ENCODE measurements around the gene MUC12. TPM values are rescaled to one million over a fixed set of nuclear protein-coding genes. Genes with fewer than 3 reads are reported as not detected.
"Not testable (repeated sequence)": the region's sequence is repeated elsewhere in the genome, so short reads cannot be mapped to it uniquely, and the experiment has no call there.

Gene MUC12
- total RNA-seq, 1 donor from 2014 or later, result not detected

DNA sequence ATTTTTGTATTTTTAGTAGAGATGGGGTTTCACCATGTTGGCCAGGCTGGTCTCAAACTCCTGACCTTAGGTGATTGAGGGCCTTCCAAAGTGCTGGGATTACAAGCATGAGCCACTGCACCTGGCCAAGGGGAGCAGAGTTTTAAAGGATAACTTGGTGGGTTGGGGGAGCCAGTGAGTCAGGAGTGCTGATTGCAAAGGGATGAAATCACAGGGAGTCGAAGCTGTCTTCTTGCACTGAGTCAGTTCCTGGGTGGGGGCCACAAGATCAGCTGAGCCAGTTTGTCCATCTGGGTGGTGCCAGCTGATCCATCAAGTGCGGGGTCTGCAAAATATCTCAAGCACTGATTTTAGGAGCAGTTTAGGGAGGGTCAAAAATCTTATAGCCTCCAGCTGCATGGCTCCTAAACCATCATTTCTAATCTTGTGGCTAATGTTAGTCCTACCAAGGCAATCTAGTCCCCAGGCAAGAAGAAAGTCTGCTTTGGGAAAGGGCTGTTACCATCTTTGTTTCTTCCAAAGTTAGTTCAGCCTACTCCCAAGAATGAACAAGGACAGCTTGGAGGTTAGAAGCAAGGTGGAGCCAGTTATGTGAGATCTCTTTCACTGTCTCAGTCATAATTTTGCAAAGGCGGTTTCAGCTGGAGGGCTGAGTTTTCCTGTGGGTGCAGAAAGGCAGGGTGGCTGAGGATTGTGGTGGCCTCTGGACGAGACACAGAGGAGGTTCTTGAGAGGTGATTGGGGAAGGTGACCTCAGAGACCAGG lies 15.8 kb downstream of the MUC12 start:
- not testable (repeated sequence) for DNase-seq

DNA sequence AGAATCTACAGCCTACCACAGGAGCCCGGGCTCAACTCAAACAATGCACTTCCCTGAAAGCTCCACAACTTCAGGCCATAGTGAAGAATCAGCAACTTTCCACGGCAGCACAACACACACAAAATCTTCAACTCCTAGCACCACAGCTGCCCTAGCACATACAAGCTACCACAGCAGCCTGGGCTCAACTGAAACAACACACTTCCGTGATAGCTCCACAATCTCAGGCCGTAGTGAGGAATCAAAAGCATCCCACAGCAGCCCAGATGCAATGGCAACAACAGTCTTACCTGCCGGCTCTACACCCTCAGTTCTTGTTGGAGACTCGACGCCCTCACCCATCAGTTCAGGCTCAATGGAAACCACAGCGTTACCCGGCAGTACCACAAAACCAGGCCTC lies 22.3 kb downstream of the MUC12 start:
- DNase-seq, result no peak

DNA sequence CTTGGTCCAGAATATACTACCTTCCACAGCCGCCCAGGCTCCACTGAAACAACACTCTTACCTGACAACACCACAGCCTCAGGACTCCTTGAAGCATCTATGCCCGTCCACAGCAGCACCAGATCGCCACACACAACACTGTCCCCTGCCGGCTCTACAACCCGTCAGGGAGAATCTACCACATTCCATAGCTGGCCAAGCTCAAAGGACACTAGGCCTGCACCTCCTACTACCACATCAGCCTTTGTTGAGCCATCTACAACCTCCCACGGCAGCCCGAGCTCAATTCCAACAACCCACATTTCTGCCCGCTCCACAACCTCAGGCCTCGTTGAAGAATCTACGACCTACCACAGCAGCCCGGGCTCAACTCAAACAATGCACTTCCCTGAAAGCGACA lies 22.9 kb downstream of the MUC12 start:
- DNase-seq, result not testable (repeated sequence)

DNA sequence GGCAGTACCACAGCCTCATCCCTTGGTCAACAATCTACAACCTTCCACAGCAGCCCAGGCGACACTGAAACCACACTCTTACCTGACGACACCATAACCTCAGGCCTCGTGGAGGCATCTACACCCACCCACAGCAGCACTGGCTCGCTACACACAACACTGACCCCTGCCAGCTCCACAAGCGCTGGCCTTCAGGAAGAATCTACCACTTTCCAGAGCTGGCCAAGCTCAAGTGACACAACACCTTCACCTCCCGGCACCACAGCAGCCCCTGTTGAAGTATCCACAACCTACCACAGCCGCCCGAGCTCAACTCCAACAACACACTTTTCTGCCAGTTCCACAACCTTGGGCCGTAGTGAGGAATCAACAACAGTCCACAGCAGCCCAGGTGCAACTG lies 25.3 kb downstream of the MUC12 start:
- not testable (repeated sequence) for DNase-seq

DNA sequence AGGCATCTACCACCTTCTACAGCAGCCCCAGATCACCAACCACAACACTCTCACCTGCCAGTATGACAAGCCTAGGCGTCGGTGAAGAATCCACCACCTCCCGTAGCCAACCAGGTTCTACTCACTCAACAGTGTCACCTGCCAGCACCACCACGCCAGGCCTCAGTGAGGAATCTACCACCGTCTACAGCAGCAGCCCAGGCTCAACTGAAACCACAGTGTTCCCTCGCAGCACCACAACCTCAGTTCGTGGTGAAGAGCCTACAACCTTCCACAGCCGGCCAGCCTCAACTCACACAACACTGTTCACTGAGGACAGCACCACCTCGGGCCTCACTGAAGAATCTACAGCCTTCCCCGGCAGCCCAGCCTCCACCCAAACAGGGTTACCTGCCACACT lies 29.2 kb downstream of the MUC12 start:
- not testable (repeated sequence) for DNase-seq

DNA sequence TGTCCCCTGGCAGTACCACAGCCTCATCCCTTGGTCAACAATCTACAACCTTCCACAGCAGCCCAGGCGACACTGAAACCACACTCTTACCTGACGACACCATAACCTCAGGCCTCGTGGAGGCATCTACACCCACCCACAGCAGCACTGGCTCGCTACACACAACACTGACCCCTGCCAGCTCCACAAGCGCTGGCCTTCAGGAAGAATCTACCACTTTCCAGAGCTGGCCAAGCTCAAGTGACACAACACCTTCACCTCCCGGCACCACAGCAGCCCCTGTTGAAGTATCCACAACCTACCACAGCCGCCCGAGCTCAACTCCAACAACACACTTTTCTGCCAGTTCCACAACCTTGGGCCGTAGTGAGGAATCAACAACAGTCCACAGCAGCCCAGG lies 30.0 kb downstream of the MUC12 start:
- DNase-seq, result not testable (repeated sequence)

DNA sequence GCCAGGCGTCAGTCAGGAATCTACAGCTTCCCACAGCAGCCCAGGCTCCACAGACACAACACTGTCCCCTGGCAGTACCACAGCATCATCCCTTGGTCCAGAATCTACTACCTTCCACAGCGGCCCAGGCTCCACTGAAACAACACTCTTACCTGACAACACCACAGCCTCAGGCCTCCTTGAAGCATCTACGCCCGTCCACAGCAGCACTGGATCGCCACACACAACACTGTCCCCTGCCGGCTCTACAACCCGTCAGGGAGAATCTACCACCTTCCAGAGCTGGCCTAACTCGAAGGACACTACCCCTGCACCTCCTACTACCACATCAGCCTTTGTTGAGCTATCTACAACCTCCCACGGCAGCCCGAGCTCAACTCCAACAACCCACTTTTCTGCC lies 30.7 kb downstream of the MUC12 start:
- not testable (repeated sequence) for DNase-seq

DNA sequence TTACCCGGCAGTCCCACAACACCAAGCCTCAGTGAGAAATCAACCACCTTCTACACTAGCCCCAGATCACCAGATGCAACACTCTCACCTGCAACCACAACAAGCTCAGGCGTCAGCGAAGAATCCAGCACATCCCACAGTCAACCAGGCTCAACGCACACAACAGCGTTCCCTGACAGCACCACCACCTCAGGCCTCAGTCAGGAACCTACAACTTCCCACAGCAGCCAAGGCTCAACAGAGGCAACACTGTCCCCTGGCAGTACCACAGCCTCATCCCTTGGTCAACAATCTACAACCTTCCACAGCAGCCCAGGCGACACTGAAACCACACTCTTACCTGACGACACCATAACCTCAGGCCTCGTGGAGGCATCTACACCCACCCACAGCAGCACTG lies 33.0 kb downstream of the MUC12 start:
- DNase-seq, result not testable (repeated sequence)

DNA sequence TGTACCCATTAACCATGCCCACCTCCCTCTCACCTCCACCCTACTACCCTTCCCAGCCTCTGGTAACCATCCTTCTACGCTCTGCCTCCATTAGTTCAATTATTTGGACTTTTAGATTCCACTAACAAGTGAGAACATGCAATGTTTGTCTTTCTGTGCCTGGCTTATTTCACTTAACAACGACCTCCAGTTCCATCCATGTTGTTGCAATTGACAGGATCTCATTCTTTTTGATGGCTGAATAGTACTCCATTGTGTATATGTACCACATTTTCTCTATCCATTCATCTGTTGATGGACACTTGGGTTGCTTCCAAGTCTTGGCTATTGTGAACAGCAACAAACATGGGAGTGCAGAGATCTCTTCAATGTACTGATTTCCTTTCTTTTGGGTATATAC lies 38.0 kb downstream of the MUC12 start:
- not testable (repeated sequence) for DNase-seq

DNA sequence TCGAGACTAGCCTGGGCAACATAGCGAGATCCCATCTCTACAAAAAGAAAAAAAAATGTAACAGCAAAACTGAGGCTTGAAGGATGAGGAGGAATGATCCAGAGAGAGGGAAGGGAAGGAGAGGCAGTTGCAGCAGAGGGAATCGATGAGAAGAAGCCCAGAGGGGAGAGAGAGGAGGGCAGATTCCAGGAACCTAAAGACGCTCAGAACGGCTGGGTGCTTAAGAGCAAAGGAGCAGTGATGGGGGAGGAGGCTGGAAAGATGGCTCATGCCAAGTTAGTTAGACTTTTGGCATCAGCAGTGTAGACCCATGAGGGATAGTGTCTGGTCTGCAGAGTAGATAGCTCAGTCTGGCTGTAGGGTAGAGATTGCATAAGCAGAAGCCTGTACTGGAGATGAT lies 40.3 kb downstream of the MUC12 start:
- no peak for DNase-seq

DNA sequence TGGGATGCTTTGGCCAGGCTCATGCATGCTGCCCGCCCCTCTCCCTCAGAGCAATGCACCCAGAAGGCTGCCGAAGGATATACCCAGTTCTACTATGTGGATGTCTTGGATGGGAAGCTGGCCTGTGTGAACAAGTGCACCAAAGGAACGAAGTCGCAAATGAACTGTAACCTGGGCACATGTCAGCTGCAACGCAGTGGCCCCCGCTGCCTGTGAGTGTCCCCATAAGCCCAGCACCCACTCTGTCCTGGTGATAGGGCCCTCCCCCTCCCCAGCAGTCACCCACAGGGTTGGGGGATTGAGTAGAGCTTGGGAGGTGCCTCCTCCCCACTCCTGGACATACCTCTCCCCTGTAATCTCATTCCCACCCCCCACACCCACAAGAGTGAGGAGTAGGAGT lies 43.6 kb downstream of the MUC12 start:
- no peak for DNase-seq

DNA sequence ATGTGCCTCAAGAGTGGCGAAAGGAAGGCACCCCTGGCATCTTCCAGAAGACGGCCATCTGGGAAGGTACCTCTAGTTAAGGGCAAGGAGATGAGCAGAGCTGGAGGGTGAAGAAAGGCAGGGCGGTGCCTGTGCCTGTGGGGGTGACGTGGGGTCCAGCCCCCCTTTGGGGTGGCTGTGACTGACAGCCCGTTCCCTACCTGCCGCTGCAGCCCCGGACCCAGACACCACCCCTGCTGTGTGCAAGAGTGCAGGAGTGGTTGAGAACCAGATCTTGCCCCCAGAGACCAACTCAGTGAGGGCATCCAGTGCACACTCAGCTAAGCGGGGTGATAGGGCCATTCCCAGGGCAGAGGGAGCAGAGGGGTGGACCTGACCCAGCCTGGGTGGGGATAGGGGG lies 46.3 kb downstream of the MUC12 start:
- no peak for DNase-seq

DNA sequence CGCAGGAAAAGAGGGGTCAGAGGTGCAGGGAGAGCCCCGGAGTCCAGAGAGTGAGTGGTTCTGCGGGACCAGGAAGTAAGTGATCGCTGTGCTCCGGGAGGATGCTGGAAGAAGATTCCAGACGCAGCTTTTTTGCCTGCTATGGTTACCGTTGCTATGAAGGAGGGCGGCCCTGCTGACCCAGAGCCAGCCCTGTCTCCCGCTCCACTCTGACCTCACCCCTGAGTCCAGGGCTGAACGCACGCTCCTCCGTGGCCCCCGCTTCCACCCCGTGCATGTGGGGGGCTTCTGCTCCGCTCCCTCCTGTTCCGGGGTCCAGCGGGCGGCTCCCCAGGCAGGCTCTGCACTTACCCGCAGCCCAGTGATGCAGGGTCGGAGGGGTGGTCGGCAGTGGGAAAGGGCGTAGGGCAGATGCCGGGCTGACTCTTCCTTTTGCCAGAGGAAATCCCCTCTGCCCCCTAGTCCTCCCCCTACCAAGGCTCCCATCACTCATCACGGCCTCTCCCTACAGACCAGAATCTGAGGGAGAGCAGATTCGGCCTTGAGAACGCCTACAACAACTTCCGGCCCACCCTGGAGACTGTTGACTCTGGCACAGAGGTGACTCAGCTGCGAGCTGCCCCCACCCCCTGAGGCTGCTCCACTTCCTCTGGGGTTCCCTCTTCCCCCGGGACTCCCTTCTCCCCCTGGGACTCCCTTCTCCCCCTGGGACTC lies 47.9 kb downstream of the MUC12 start:
- DNase-seq, result peak; percentile 11

DNA sequence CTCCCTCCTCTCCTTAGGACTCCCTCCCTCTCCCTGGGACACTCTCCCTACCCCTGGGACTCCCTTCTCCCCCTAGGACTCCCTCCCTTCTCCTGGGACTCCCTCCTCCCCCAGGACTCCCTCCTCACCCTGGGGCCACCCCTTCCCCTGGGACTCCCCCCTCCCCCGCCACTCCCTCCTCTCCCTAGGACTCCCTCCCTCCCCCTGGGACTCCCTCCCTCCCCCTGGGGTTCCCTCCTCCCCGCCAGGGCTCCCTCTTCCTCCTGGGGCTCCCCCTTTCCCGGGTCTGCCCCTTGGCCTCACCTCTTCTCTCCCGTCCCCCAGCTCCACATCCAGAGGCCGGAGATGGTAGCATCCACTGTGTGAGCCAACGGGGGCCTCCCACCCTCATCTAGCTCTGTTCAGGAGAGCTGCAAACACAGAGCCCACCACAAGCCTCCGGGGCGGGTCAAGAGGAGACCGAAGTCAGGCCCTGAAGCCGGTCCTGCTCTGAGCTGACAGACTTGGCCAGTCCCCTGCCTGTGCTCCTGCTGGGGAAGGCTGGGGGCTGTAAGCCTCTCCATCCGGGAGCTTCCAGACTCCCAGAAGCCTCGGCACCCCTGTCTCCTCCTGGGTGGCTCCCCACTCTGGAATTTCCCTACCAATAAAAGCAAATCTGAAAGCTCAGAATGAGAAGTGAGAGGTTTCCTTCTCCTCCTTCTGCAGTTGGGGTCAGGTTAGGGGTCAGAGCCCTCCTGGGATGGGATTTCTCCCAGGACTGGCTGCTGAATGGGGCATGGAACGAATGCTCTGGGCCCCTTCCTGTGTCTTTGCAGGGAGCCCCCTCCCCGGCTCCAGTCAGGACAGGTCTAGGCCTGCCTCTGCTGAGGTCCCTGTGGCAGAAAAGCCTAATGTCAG lies 49.2 kb downstream of the MUC12 start:
- no peak for DNase-seq

DNA sequence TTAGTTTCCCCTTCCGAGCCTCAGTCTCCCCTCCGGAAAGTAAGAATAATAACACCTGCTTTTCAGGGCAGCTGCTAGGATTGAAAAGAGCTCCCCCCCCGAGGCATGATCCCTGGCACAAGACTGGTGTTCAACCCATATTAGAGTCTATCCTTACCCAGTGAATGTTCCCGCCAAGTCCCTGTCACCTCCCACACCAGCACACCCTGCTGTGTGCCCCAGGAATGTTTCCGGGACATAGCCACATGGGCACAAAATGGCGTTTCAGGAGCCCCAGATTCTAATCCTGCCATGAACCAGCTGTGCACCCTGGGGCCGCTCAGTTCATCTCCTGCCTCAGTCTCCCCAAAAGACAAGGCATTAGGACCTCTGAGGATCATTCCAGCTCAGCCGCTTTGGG lies 51.1 kb downstream of the MUC12 start:
- DNase-seq, result no peak

DNA sequence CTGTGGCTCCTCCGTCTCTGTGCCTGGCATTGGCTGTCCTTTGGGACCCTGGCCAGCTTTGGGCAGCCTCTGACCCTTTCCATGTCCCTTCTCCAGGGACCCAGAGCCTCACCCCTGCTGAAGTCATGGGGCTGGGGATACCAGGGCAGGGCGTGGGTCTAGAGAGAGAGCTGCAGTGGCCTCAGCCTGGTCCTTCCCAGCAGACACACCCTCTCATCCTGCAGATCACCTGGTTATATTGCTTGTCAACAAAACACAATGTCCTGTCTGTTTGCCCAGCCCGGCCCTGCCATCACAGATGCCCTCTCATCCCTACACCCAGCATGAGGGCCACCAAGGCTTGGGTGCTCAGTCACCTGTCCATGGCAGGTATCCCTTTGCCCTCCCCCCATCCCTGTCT lies 52.3 kb downstream of the MUC12 start:
- DNase-seq, result no peak

DNA sequence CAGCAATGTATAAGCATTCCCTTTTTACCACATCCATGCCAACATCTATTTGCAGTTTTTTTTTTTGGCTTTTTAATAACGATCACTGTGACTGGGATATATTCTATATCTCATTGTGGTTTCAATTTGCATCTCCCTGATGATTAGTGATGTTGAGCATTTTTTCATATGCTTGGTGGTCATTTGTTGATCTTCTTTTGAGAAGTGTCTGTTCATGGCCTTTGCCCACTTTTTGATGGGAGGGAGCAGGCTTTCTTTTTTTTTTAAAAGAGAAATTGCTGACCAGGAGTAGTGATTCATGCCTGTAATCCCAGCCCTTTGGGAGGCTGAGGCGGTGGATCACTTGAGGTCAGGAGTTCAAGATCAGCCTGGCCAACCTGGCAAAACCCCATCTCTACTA lies 54.5 kb downstream of the MUC12 start:
- no peak for DNase-seq

DNA sequence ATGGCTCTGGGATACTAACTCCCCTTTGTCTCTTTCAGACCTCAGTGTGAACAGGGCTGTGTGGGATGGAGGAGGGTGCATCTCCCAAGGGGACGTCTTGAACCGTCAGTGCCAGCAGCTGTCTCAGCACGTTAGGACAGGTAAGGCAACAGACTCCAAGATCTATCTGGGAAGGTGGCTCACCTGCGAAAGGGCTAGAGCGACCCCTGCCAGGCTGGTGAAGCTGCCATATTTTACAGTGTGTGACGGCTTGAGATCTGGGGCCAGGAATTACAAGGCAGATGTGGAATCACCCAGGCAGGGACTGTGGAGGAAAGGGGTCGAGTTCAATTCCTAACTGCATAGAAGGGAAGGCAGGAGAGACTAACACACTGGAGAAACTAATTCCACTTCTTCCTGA lies 61.7 kb downstream of the MUC12 start:
- no peak for DNase-seq

DNA sequence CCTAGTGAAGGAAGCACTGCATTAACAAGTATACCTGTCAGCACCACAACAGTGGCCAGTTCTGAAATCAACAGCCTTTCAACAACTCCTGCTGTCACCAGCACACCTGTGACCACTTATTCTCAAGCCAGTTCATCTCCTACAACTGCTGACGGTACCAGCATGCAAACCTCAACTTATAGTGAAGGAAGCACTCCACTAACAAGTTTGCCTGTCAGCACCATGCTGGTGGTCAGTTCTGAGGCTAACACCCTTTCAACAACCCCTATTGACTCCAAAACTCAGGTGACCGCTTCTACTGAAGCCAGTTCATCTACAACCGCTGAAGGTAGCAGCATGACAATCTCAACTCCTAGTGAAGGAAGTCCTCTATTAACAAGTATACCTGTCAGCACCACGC lies 66.6 kb downstream of the MUC12 start:
- DNase-seq, result no peak

DNA sequence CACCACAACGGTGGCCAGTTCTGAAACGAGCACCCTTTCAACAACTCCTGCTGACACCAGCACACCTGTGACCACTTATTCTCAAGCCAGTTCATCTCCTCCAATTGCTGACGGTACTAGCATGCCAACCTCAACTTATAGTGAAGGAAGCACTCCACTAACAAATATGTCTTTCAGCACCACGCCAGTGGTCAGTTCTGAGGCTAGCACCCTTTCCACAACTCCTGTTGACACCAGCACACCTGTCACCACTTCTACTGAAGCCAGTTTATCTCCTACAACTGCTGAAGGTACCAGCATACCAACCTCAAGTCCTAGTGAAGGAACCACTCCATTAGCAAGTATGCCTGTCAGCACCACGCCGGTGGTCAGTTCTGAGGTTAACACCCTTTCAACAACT lies 71.9 kb downstream of the MUC12 start:
- DNase-seq, result not testable (repeated sequence)

DNA sequence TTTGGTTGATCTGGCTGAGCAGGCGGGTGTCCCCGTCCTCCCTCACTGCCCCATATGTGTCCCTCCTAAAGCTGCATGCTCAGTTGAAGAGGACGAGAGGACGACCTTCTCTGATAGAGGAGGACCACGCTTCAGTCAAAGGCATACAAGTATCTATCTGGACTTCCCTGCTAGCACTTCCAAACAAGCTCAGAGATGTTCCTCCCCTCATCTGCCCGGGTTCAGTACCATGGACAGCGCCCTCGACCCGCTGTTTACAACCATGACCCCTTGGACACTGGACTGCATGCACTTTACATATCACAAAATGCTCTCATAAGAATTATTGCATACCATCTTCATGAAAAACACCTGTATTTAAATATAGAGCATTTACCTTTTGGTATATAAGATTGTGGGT lies 89.0 kb downstream of the MUC12 start:
- no peak for DNase-seq

DNA sequence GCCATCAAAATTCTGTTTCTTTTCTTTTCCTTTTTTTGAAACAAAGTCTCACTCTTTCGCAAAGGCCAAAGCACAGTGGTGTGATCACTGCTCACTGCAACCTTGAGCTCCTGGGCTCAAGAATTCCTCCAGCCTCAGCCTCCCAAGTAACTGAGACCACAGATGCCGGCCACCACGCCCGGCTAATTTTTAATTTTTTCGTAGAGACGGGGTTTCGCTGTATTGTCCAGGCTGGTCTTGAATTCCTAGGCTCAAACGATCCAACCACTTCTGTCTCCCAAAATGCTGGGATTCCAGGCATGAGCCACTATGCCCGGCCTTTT lies 90.2 kb downstream of the MUC12 start:
- DNase-seq, result no peak

DNA sequence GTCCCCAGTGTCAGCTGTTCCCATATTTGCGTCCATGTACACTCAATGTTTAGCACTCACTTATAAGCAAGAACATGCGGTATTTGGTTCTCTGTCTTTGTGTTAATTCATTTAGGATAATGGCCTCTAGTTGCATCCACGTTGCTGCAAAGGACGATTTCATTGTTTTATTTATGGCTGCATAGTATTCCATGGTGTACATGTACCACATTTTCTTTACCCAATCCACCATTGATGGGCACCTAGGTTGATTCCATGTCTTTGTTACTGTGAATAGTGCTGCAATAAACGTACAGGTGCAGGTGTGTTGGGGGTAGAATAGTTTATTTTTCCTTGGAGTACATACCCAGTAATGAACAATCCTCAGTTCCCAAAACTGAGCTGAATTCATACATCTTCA lies 91.6 kb downstream of the MUC12 start:
- DNase-seq, result no peak
